NCI-H345 (cell line): ENCODE results near the gene MKRN1.
"Not testable (repeated sequence)": the region's sequence is repeated elsewhere in the genome, so short reads cannot be mapped to it uniquely, and the experiment has no call there.

Experiments
- DNase-seq: peaks from one replicate; lab custom pipeline; 2025; lab: John Stamatoyannopoulos, UW

MKRN1 gene

DNA sequence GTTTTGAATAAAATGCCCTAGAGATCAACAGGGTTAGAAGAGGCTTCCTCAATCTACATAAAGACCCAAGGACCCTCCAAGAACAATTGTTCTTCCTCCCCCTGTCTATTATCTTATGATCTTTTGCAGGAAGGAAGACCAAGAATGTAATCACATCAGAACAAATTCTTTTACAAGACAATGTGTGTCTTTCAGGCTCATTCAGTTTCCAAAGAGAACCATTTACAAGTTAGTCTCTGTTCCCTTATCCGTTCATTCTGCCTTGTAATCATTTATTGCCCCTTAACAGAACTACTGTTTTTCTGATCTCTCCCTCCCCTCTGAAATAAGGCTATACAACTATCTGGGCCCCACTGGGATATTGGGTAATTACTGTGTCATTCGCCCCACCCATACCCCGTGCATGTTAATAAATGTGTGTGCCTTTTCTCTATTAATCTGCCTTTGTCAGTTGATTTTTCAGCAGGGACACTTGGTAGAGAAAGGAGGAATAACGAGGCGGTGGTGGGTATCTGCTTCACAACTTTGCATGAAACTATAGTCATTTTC lies 5.7 kb upstream of the MKRN1 start:
- DNase-seq: no peak

DNA sequence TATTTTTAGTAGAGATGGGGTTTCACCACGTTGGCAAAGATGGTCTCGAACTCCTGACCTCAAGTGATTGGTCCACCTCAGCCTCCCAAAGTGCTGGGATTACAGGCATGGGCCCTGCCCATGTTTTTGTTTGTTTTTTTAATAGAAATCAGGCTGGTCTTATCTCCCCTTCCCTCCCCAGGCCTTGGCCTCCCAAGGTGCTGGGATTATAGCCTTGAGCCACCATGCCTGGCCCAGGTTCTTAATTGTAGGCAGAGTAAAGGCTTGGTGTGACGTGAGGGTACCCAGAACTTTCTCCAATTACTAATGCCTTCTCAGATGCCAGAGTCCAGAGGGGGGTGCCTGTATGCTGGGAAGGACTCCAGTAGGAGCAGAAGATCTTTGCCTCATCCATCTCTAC lies 5.2 kb upstream of the MKRN1 start:
- DNase-seq: no peak

DNA sequence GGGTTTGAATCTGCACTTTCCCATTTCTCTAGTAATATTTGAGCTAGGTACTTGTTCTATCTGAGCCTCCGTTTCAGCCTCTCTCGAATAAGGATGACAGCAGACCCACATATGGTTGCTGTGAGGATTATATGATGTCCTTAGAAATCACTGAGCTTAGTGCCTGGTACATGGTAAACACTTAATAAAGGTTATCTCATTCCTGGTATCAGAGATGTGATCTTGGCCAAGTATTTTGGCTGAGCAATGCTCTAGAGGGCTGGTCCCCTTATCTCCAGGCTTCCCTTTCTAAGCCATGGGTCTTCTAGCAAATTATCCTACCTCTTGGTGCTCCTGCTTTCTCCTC lies 407 bp upstream of the MKRN1 start:
- DNase-seq: no peak

DNA sequence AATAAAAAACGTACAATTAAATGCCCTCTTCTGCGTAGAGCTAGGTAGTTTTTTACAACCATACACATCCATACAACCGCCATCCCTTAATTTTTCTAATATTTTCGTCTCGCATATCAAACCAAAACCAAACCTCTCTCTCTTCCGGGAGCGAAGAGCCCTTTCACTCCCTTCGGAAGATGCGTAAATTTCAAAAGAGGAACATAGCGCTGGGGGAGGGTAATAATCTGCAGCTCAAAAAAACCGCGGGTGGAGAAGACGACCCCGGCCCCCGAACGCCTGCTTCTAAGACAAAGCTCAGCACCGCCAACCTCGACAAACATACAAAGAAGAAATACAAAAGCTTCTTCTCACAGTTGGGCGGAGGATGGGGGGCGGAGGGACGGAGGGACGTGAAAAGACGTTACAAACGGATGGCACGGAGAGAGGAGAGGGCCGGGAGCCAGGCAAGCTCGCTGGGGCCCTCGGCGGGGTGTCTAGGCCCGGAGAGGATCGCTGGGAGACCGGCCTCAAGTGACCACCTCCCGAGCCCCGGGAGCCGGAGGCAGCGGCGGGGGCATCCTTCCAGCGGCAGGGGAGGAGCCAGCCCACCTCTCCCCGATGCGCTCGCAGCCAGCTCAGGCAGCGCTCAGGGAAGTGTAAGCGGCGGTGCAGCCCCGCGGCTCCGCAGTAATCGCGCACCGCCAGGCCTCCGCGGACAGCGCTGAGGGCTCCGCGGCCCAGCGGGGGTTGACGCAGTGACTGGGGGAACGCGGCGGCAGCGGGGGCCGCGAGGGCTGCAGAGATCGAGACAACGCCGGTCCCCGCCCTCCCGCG lies 851 bp downstream of the MKRN1 start:
- DNase-seq: peak; percentile 64

DNA sequence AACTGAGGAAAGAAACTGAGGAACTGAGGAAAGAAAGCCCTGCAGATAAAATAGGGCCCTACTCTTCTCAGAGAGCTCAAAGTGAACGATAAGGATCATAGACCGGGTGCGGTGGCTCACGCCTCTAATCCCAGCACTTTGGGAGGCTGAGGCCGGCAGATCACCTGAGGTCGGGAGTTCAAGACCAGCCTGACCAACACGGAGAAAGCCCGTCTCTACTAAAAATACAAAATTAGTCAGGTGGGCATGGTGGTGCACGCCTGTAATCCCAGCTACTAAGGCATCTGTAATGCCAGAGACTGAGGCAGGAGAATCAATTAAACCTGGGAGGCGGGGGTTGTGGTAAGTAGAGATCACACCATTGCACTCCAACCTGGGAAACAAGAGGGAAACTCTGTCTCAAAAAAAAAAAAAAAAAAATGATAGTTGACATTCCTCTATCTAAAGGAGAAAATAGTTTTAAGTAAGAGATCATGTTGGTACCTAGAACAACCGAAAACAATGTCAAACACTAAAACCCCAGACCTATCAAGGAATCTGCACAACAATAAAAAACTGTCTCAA lies 2.5 kb downstream of the MKRN1 start:
- no peak for DNase-seq

DNA sequence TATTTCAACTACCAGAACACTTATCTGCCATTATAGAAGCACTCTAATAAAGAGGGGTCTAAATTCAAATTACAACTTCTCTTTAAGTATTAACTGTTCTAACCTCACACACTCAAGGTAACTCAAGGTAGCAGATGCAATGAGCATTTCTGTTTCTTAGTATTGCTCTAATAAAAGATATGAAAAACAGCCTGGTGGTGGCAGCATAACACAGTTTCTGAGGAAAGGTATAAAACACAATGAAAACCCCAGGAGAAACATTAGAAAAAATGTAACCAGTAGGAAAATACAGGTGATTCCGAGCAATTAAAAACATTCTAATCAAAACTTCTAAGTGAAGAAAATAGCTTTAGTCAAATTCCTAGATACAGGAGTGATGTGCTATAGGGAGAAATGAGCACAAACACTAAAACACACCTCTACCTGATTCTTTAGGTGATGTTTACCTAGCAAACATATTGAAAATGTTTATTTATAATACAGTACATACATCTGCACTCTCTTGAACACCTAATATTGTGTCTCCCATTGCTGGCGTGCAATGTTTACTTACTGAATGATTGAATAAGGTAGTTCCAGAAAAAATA lies 3.5 kb downstream of the MKRN1 start:
- peak; percentile 73 for DNase-seq

DNA sequence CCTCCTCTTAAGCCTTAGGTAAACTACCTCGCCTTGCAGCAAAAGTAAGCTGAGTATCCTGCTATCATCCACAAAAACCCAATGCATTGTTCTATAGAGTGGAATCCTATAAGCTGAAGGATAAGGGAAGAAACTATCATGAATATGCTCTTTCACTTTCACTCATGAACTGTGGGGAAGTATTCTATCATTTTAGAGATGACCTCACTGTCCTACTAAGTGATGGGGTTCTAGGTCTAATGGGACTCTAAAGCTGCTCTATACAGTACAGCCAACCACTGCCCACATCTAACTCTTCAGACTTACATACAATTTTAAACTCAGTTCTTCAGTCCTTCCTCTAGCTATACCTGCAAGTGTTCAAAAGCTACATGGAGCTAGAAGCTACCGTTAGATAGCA lies 16.2 kb downstream of the MKRN1 start:
- no peak for DNase-seq

DNA sequence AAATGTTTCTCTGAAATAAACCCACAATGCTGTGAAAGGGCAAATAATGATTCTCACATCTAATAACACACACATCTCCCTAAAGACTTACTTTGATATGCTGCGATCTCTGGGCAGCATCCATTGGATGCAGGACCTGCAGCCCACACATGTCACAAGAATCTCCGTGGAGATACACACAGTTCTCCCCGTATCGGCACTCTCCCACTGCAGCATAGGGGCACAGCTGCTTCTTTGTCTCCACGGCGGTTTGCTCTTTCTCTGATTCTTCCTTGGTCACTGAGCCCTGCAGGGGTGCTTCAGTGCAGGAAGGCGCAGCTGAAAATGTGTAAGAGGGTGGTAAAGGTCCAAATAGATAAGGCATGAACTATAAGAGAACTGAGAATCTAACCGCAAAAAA lies 20.4 kb downstream of the MKRN1 start:
- DNase-seq: no peak

DNA sequence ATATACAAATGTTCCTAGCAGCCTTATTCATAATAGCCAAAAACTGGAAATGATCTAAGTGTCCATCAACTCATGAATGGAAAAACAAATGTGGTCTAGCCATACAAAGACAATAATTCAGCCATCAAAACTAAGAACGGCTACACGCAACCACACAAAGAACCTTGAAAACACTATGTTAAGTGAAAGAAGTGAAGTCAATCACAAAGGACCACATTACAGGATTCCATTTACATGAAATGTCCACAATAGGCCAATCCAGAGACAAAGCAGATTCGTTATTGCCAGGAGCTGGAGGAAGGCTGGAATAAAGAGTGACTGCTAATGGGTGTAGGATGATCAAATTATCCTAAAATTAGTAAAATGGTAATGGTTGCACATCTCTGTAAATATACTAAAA lies 21.1 kb downstream of the MKRN1 start:
- no peak for DNase-seq

DNA sequence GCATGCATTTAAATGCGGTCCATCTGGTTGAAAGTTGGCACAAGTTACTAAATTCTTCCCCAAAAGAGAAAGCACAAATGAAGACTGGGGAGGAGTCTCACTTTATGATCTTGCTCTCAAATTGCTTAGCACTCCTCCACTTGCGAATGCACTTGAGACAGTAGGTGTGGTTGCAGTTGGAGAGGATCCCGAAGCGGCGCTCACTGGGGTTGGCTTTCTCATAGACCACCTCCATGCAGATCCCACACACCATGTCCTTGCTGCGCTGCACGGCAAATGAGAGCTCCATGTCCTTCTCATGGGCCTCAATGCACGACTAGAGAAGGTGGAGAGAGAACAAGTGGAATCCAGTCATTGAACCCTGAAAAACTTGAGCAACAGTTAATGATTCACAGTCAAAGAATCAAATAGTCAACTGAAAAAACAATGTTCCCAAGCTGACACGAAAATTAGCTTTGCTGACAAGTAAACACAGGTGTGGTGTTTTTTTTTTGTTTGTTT lies 22.7 kb downstream of the MKRN1 start:
- no peak for DNase-seq

DNA sequence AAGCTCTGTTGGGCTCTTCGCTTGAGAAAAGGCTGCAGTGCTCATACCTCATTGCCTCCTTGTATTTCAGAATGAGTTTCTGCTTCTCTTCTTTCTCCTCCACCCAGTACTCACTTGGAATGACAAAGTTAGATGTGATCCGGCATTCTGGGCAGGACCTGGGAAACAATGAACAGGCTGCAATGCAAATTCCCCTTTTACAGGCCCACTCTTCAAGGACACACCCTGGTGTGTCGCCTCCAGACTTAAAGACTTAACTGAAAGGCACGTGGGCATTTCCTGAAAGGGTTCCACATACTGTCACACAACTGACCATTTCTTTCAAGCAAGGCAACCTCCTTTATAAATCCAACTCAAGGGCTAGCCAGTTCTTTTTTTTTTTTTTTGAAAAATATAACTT lies 23.6 kb downstream of the MKRN1 start:
- DNase-seq: no peak

DNA sequence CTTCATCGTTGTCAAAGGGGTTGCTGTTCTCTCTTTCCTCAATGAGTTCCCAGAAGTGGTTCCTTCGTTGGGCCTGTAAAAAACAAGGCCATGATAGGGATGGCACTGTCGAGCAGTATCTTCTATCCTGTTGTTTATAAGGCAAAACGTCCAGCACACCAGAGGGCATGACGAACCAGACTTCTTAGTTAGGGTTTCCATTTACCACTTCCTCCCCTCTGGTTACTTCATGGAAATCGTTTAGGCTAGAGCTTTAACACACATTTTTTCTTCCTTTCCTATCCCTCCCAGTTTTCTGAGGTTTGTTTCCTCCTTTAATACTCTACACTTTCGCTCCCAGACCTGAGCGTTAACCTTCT lies 24.7 kb downstream of the MKRN1 start:
- no peak for DNase-seq

DNA sequence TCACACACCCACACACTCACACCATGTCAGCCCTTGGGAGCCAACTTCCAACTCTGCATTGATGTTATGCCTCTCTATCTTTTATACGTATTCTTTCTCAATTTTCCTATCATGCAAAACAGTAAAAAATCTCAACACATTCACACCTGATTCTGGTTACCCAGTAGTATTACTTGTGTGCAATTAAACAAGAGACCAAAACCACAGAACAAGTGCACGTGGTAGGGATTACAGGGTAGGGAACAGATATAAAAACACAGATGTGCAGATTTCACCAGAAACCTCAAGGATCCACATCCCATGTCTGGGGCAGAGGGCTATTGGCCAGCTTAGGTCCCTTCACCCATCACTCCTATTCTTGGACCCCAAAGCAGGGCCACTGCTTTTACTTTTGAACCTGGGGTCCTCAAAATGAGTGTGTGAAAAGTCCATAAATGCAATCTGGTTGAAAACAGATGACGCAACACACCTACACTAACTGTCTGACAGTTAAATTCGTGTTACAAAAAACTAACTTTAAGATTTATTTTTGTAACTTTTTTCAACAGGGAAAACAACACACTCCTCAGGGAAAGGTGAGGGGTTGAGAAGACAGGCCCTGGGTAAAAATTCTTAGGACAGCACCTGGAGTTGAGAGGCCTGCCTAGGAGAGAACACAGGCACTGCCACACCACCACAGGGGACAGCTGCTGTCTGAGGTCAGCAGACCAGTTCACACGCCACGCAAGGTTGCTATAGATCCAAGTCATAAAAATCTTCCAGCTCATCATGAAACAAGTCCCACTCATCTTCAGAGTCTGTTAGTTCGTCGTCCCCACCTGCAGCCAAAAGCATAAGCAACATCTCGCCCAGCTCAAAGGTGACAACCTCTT lies 25.3 kb downstream of the MKRN1 start:
- DNase-seq: not testable (repeated sequence)

DNA sequence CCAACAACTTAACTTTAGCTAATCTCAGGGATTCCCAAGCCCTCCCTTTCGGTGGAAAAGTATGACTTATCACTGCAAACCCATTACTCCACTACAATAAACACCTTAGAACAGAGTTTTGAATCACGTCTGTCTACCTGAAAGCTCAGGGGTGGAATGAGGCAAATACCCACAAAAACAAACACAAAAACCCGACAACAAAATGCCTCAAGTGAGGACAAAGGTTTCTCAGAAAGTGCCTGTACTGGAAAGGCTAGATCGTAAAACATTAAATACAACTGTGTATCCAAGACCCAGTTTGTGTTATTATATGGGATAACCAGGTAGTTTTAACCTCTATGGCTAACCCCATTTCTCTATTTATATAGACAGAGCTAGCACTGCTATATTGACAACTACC lies 26.0 kb downstream of the MKRN1 start:
- DNase-seq: no peak

DNA sequence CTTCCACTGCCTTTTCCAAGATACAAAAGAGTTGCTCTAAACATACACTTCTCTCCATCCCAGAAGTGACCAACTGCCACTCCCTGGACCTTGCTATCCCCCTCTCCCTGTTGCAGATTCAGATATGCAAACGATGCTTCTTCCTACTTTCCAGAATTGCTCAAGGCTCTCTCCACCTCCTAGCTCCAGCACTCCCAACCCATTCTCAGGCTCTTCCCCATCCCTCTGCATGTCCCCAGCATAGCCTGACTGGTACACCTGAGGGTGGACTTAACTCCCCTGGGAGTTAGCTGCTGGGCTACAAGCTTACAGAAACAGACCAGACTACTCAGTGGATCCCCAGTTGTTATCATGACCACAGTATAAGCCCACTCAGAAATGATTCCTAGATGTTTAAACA lies 27.6 kb downstream of the MKRN1 start:
- no peak for DNase-seq

DNA sequence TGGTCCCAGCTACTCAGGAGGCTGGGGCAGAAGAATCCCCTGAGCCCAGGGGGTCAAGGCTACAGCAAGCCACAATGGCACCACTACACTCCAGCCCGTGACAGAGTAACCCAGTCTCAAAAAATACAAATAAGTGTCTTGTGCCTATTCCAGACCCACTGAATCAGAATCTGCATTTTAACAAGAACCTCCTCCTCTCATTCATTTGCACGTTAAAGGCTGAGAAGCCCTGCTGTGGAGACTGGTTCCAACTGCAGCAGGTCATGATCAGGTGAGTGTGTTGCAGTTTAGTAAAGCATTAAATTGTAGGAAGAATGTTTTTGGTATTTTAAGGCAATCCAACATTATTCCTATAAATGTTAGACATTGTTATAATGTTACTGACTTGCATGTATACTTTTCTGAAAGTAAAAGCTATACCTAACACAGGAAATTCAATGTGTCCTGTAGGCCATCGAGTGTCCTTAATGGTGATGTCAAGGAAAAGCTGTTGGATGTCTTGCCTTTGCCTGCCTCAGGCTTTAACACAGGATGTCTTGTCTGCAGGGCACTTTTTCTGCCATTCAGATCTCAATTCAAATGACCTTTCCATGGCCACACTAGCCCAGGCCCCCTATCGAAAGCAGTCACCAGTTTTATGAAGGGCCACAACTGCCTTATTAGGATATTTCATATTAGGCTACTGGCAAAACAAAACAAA lies 30.4 kb downstream of the MKRN1 start:
- DNase-seq: no peak

DNA sequence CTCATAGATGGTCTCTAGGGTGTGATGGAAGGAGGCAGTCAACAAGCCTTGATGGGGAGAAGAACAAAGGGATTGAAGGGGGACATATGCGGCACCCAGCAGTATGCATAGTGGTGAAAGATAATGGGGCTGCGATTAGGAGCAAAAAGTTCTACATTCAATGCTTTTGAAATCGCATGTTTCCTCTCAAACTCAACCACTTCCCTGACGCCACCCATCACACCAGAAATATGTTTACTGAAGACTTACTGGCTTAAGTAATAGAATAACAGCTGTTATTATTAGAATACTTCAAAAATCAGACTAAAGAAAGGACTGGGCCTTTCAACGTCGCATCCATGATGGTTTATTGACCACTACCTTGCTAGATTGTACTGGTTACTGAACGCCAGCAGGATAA lies 31.5 kb downstream of the MKRN1 start:
- no peak for DNase-seq

DNA sequence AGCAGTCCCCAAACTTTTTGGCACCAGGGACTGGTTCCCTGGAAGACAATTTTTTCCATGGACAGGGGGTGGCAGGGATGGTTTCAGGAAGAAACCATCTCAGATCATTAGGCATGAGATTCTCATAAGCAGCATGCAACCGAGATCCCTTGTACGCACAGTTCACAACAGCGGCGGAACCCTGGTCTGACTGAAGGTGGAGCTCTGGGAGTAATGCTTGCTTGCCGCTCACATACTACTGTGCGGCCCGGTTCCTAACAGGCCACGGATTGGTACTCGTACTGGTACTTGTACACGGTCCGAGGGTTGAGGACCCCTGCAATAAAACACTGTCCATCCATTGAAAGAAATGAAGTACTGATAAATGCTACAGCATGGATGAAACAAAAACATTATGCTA lies 32.8 kb downstream of the MKRN1 start:
- DNase-seq: no peak

DNA sequence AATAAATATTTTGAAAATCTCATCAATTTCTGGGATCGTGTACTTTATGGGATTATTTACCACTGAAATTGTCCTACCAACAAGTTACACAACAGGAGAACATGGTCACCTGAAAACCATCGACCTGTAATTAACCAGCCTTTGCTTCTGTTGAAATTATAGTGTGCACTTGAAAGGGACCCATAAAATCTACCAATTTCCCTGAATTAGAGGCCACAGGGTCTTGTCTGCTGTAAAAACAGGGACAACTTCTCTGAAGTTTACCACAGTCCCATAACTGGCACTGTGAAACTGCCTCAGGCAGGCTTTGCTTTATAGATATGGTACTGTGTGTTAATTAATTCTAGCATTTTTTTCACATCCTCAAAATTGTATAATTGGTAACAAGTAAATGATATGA lies 37.8 kb downstream of the MKRN1 start:
- no peak for DNase-seq

DNA sequence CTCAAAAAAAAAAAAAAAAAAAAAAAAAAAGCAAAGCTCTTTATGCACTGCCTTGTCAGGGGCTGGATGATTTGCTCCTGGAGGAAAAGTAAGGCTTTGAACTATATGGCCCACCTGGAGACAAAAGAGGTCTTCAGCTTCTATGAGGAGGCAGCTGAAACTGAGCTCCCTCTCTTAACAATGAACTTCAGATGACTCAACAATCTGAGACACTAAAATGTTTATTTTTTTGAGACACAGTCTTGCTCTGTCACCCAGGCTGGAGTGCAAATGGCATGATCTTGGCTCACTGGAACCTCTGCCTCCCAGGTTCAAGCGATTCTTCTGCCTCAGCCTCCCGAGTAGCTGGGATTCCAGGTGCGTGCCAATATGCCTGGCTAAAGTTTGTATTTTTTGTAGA lies 38.7 kb downstream of the MKRN1 start:
- DNase-seq: no peak

DNA sequence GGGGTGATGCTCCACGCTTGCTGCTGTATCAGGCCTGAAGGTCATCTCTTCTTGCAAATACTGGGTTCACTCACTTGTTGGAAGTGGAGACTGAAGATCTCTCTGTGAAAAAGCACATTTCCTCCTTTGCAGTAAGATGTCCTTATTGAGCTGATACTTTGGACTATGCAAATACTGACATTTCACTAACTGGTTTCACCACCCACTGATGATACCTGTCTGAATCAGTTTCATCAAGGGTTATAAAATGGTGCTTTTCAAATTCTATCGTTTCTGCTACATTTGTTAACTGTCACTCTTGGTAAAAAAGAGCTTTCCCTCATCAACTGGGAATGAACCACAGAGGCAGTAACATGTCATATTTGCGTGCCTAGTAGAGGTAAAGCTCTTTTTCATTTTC lies 39.9 kb downstream of the MKRN1 start:
- no peak for DNase-seq
